Common myeloid progenitor, CD34-positive (primary cell): Measurements from ENCODE around the gene RHBDD3.

Source experiments
- CTCF ChIA-PET: fragments of 350-600 bp; sonication (Branson Sonifier 250); formaldehyde crosslinking; loops from one replicate; lab custom pipeline; 2021; ENCODE audit warnings: antibody characterized with exemption; lab: Charles Lee
- POLR2A ChIA-PET: fragments of 350-600 bp; sonication (Branson Sonifier 250); formaldehyde crosslinking; loops from one replicate; lab custom pipeline; 2021; ENCODE audit warnings: antibody characterized with exemption; lab: Charles Lee
- DNase-seq, 3 donors: peaks; one replicate each; pipeline versions ENCODE4 v3.0.0 to v3.0.0-alpha.2; 2013
- H3K27ac ChIP-seq, 2 experiments: 1 replicate in 1 of 2; 2 replicates in 1 of 2; pipeline ENCODE4 v1.7.0; 2013; ENCODE audit warnings: inconsistent platforms in 2 of 2, low read length in 2 of 2, mild to moderate bottlenecking in 2 of 2, low read depth in 1 of 2, moderate library complexity in 1 of 2; ENCODE audit not compliant: severe bottlenecking in 2 of 2, insufficient read depth in 1 of 2, poor library complexity in 1 of 2
- H3K27me3 ChIP-seq, 5 experiments: replicated peaks in 2 of 5; 1 replicate in 3 of 5; 2 replicates in 2 of 5; pipeline versions ENCODE4 v1.6.1 to v1.7.0; 2013; ENCODE audit warnings: low read length in 4 of 5, mild to moderate bottlenecking in 2 of 5, moderate library complexity in 2 of 5, inconsistent platforms in 1 of 5; ENCODE audit not compliant: insufficient read depth in 5 of 5, control insufficient read depth in 4 of 5
- H3K36me3 ChIP-seq, 4 experiments: 1 replicate in 2 of 4; 2 replicates in 2 of 4; pipeline versions ENCODE4 v1.6.1 to v1.7.0; 2013; ENCODE audit warnings: low read length in 3 of 4, control low read depth in 1 of 4, mild to moderate bottlenecking in 1 of 4; ENCODE audit not compliant: control insufficient read depth in 4 of 4, insufficient read depth in 4 of 4
- H3K4me1 ChIP-seq, 4 experiments: 1 replicate in 3 of 4; 2 replicates in 1 of 4; pipeline versions ENCODE4 v1.6.1 to v1.7.1; 2013; ENCODE audit warnings: low read length in 3 of 4, mild to moderate bottlenecking in 3 of 4, control low read depth in 1 of 4, inconsistent platforms in 1 of 4, moderate library complexity in 1 of 4; ENCODE audit not compliant: control insufficient read depth in 4 of 4, insufficient read depth in 4 of 4; ENCODE audit errors: control extremely low read depth in 1 of 4
- H3K4me3 ChIP-seq, 7 experiments: 1 replicate in 4 of 7; 2 replicates in 3 of 7; pipeline versions ENCODE4 v1.5.1 to v1.7.0; 2013; ENCODE audit warnings: mild to moderate bottlenecking in 7 of 7, low read length in 6 of 7, moderate library complexity in 6 of 7, inconsistent platforms in 2 of 7, low read depth in 2 of 7, control low read depth in 1 of 7; ENCODE audit not compliant: insufficient read depth in 4 of 7, control insufficient read depth in 1 of 7; ENCODE audit errors: extremely low read depth in 1 of 7
- H3K9me3 ChIP-seq, 5 experiments: 1 replicate in 4 of 5; 2 replicates in 1 of 5; pipeline versions ENCODE4 v1.6.1 to v1.7.1; 2013; ENCODE audit warnings: low read length in 4 of 5, mild to moderate bottlenecking in 2 of 5, inconsistent platforms in 1 of 5, low read depth in 1 of 5, moderate library complexity in 1 of 5; ENCODE audit not compliant: control insufficient read depth in 4 of 5, insufficient read depth in 2 of 5; ENCODE audit errors: control extremely low read depth in 1 of 5
- WGBS: methylation state at CpG from one replicate; pipeline ENCODE4 v1.1.5; 2013; ENCODE audit not compliant: insufficient coverage; 5-methylcytosine and 5-hydroxymethylcytosine counted together

Gene RHBDD3

DNA sequence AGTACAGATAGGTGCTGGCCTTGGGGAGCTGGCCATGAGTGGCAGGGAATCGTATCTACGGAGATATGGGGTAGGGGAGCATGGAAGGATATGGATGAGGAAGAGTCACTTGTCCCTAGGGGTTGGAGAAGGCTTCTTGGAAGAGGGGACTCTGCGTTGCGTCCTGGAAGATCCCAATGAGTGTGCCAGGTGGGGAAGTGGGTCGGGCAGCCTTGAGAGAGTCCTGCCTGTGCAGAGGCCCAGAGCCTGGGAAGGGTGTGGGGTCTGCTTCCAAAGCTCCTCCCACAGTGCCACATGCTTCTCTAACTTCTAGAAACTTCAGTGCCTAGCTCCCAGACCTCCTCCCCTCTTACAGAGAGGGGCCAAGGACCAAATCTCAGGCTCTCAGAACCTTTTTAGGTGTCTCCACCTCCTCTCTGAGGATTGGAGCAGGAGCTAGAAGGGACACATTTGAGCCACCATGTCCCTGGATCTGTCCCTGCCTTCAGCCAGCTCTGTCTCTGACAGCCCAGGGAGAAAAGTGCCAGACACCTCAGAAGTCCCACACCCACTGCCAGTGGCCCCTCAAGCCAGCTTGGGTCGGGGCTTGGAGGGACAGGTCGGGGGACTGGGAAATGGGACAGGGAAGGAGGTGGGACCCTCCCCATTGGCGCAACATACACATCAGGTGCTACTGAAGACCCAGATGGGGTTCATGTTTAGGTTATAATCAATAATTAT, 11.0 kb downstream of the RHBDD3 start:
- 100% methylated on average over 7 of the region's 8 CpGs for WGBS
- Histone ChIP-seq H3K36me3 (peaks cover 11 to 74% (median 37%) of the 10 kb centered on the region in 4 experiments), H3K4me3 (no peak overlapping the region), H3K27me3 (no peaks in the 10 kb centered on the region), H3K27ac (no peak overlapping the region), H3K4me1 (no peaks in the 10 kb centered on the region), H3K9me3 (no peaks in the 10 kb centered on the region)
- POLR2A ChIA-PET: no interaction called here
- DNase-seq: no peak
- CTCF ChIA-PET: interaction anchor here (0.7 to 1.5 kb wide), 3 partner anchors 10 to 14 kb away, joined by 3 to 6 read pairs (median 4); no protein-coding TSS in a partner anchor

DNA sequence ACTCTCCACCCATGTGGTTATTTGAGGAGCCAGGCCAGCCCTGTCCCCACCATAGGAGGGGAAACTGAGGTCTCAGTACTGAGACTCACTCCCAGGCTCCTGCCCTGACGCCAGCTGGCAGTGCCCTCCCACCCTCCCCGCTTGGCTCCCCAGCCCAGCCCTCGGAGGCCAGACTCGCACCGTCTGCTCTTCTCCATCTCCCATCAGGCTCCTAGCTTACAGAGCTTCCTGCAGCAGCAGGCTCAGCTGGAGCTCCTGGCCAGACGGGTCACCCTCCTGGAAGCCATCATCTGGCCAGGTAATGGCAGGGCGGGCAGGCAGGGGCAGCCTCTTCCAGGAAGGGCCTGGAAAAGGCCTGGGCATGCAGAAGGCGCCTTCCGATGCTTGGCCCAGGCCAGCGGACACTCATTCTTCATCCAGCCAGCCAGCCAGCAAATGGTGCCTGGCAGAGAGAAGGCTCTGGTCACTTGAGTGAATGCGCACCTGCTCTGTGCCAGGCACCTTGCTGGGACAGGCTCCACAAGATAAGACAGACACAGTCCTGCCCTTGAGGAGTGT, 12.6 kb downstream of the RHBDD3 start:
- H3K4me1 ChIP-seq: no peaks in the 10 kb centered on the region
- ChIA-PET POLR2A (no interaction called here), CTCF (interaction anchor here (0.5 to 1.4 kb wide), 2 partner anchors 10 to 21 kb away, joined by 3 to 6 read pairs; no protein-coding TSS in a partner anchor)
- H3K27ac ChIP-seq: no peak overlapping the region
- 94% methylated on average over 11 of the region's 11 CpGs for WGBS
- DNase-seq: no peak
- H3K9me3 ChIP-seq: no peaks in the 10 kb centered on the region
- no peaks in the 10 kb centered on the region for H3K27me3 ChIP-seq
- no peak overlapping the region for H3K4me3 ChIP-seq
- peaks cover 11 to 62% (median 29%) of the 10 kb centered on the region in 4 experiments for H3K36me3 ChIP-seq

GRCh38 chr22:29254286-29254660, 13.5 kb downstream of the RHBDD3 start:
- no peak overlapping the region for H3K4me3 ChIP-seq
- H3K36me3 ChIP-seq: peaks cover 11 to 60% (median 24%) of the 10 kb centered on the region in 4 experiments
- 80% methylated on average over 4 of the region's 4 CpGs for WGBS
- no peak overlapping the region for H3K27ac ChIP-seq
- DNase-seq: no peak
- no peaks in the 10 kb centered on the region for H3K4me1 ChIP-seq
- no peaks in the 10 kb centered on the region for H3K9me3 ChIP-seq
- no peaks in the 10 kb centered on the region for H3K27me3 ChIP-seq
- ChIA-PET POLR2A (no interaction called here), CTCF (interaction anchor here (0.6 to 1.5 kb wide), 3 partner anchors 9 to 213 kb away, joined by 3 read pairs; no protein-coding TSS in a partner anchor)

- no peak overlapping the region for H3K4me3 ChIP-seq
- ChIA-PET POLR2A (no interaction called here), CTCF (interaction anchor here (0.6 to 1.5 kb wide), 3 partner anchors 9 to 212 kb away, joined by 3 read pairs; no protein-coding TSS in a partner anchor)
- no peaks in the 10 kb centered on the region for H3K4me1 ChIP-seq
- DNase-seq: no peak
- H3K27ac ChIP-seq: no peak overlapping the region
- no peaks in the 10 kb centered on the region for H3K9me3 ChIP-seq
- peaks cover 11 to 58% (median 23%) of the 10 kb centered on the region in 4 experiments for H3K36me3 ChIP-seq
- H3K27me3 ChIP-seq: no peaks in the 10 kb centered on the region
- WGBS: 92% methylated on average over 9 of the region's 14 CpGs
These were observed 14.1 kb downstream of the RHBDD3 start for GRCh38 chr22:29253561-29254285.

DNA sequence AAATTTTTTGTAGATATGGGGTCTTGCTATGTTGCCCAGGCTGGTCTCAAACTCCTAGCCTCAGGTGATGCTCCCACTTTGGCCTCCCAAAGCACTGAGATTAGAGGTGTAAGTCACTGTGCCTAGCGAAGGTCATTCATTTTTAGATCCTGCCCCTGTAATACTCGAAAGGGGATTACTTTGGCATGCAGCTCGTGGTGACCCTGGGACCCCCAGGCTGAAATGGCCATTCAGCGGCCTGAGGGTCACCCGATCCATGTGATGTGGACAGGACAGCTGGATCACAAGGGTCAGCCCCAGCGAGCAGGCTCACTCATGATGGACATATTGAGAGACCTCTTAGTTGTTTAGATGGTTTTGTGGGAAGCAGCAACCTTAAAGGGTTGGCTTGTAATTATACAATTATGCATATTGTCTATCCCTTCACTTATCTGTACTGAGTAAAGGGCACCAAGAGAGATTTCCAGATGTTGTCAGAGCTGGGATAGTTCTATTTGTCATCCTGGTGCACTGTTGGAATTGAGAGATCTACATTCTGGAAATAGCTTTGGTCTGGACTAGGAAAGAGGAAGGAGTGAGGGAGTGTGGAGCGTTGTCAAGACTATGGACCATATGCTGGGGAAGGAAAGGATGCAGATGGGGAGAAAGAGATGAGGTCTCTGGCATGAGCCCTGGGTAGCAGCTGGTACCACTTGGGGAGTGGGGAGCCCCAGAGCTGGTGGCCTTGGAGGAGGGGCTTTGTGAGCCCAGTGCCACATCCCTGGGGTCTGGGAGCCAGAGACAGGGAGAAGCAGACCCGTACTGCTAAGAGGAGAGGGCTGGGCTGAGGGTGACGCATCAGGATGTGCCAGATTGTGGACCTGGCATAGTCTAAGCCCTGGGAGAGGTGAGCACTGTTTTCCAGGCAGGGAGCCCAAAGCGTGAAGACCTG, 15.5 kb downstream of the RHBDD3 start:
- H3K4me3 ChIP-seq: no peak overlapping the region
- POLR2A ChIA-PET: no interaction called here
- no peaks in the 10 kb centered on the region for H3K27me3 ChIP-seq
- peaks cover 9 to 54% (median 20%) of the 10 kb centered on the region in 4 experiments for H3K36me3 ChIP-seq
- CTCF ChIA-PET: interaction anchor here (0.6 kb wide), 1 partner anchor 419 kb away, joined by 3 read pairs; no protein-coding TSS in a partner anchor
- no peaks in the 10 kb centered on the region for H3K9me3 ChIP-seq
- H3K27ac ChIP-seq: no peak overlapping the region
- no peak for DNase-seq
- no peaks in the 10 kb centered on the region for H3K4me1 ChIP-seq
- WGBS: 96% methylated on average over 10 of the region's 10 CpGs

GRCh38 chr22:29251265-29251664, 16.5 kb downstream of the RHBDD3 start:
- H3K27me3 ChIP-seq: no peaks in the 10 kb centered on the region
- no peaks in the 10 kb centered on the region for H3K4me1 ChIP-seq
- no peak overlapping the region for H3K4me3 ChIP-seq
- 100% methylated on average over 4 of the region's 5 CpGs for WGBS
- peaks cover 9 to 52% (median 23%) of the 10 kb centered on the region in 4 experiments for H3K36me3 ChIP-seq
- no peak overlapping the region for H3K27ac ChIP-seq
- H3K9me3 ChIP-seq: no peaks in the 10 kb centered on the region
- POLR2A ChIA-PET: no interaction called here
- CTCF ChIA-PET: no interaction called here
- no peak for DNase-seq
